Nucleus accumbens (tissue), 56 donors: ENCODE measurements around the gene DGKG.

ENCODE experiments used
- DNase-seq, 56 donors: peaks; one replicate each; lab custom pipeline; 2025; lab: John Stamatoyannopoulos, UW

DGKG gene

GRCh38 chr3:186152889-186153292 lies 209.1 kb downstream of the DGKG start:
- no peak for DNase-seq

DNA sequence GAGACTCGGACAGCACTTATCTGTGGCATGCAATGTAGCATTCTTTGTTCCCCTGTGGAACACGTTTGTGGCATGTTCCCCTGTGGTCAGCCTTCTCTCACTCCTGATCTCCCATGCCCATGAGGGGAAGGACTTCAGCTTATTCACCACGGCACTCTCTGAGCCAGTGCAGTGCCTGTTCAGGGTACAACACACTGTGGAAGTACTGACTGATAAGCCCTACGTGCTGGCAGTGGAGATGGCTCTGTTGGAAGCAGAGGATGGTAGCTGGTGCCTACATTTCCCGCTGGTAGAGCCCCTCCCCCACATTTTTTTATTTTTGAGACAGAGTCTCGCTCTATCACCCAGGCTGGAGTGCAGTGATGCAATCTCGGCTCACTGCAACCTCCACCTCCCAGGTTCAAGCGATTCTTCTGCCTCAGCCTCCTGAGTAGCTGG lies 209.7 kb downstream of the DGKG start:
- DNase-seq: no peak

- no peak for DNase-seq
Observed at GRCh38 chr3:186151077-186151971, 210.7 kb downstream of the DGKG start.

DNA sequence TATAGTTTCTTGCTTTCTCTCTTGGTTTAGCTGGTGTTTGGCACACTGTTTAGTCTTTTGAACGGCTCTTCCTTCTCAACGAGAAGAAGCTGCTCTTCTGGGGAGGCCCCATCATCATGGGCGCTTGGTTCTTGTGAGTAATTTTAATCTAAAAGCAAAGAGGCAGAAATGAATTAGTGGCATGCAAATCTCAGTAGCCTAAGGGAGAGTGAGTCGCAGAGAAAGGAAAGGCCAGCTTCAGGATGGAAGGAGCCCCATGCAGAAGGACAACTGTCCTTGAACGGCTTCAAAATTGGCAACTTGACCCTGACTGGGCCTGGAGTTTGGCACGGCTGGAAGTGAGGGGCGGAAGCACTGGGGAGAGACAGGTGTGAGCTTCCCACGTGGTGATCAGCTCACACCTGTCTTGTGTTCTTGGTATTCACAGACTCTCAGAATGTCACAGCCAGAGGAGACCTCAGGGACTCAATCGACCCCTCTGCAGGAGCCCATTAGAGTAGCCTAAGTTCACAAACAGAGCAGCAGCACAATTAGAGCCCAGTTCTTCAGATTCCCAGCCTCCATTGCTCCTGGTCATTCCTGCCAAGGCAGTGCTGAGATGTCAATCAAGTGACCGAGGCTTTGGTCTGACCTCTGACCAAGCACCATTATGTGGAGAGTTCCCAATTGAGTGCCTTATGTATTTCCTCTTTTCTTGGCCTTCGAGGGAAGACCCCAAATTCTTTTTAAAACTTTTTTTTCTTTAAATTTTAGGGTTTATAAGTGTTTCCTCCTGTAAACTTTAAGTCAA lies 211.8 kb downstream of the DGKG start:
- no peak for DNase-seq

DNA sequence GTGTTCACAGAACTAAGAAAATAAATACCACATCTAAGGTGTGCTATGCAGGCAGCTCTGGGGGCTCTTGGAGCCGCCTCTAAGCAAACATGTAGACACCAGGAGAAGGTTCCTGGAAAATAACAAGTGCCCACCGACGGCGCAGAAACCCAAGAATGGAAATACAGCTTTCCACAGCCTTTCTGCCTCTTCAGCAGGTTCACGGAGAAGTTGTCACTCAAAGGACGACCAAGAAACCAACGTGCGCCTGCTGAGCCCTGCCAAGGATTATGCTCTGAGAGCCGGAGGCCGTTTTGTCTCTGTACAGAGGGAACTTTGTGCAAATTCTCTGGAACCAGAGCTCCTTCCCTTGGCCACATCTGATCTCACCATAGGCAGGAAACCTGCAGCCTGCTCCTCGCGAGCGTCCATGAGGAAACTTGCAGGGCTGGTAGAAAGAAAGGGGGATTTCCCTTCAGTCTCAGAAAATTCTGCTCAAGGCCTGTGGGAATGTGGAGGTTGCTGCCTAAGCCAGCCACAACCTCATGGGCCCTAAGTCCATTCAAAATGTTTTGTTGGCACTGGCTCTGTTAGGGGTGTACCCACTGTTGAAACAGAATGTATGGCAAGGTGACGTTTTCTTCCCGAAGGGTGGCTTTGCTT lies 212.6 kb downstream of the DGKG start:
- DNase-seq: no peak

DNA sequence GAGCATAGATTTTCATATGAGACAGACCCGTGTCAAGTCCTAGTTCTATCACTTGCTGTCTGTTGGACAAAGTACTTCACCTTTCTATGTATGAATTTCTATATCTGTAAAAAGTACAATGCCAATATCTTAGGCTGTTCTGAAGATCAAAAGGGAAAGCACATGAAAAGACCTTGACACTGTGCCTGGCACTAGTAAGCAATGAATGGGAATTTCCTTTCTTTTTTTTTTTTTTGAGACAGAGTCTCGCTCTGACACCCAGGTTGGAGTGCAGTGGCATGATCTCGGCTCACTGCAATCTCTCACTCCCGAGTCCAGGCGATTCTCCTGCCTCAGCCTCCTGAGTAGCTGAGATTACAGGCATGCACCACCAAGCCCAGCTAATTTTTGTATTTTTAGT lies 217.8 kb downstream of the DGKG start:
- DNase-seq: no peak

DNA sequence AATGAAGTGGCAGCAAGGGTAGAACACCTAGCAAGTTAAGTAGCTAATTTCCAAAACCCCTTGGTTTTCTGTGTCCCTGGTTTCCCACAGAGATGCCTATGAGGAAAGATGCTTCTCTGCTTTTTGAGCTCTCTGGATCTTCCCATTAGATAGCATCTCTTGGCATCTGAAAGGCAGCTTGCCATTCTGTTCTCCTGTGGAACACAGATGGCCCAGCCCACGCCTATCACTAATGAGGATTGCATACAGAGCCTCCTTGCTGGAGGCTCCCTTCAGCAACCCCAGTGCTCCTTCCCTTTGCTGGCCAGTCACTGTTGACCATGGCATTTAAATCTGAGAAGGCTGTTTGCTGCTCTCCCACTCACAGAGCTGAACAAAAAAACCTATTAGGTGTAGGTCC lies 218.8 kb downstream of the DGKG start:
- no peak for DNase-seq

GRCh38 chr3:186142393-186142932 lies 219.6 kb downstream of the DGKG start:
- DNase-seq: no peak

DNA sequence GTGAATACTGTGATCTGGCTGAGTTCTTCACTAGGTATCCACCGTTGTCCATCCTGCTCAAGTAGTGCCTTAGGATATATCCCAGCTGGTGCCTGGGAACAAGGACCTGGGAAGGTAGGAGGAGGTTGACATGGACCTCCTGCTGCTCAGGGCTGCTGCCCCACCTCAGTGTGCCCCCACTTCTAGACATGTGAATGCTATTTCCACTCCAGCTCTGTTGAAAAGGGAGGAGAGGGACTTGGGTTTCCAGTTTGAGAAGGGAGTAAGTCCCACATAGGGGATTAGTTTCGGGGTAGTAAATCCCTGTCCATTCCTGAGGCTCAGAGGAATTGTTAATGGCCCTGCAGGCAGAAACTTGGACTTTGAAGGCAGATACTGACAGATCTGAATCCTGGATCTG lies 220.2 kb downstream of the DGKG start:
- DNase-seq: no peak

GRCh38 chr3:186138272-186138981 lies 223.6 kb downstream of the DGKG start:
- peak in 8 of 56 donors; percentile 2 to 26 (median 8) for DNase-seq

- no peak for DNase-seq
Observed at GRCh38 chr3:186137051-186137685, 224.9 kb downstream of the DGKG start.

GRCh38 chr3:186133980-186134379 lies 228.1 kb downstream of the DGKG start:
- DNase-seq: no peak

DNA sequence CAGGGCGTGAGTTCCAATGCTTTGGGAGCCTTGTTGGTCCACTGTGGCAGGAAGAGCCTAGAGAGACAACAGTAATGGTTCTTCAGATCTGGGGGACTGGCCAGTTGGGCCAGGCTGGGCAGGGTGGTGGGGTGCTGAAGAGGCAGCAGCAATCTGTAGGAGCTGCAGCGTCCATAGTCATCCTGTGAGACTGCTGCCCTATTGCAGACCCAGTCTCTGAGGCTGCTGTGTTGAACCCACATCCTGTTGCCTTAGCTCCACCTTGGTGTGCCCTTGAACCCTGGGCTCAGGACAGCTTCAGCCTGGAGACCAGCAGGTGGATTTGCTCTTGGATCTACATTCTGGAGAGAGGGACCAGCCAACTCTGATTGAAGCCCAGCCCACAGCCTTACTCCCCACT lies 229.5 kb downstream of the DGKG start:
- no peak for DNase-seq

GRCh38 chr3:186129206-186129605 lies 232.8 kb downstream of the DGKG start:
- no peak for DNase-seq

- no peak for DNase-seq
Observed at GRCh38 chr3:186128158-186128557, 233.9 kb downstream of the DGKG start.

DNA sequence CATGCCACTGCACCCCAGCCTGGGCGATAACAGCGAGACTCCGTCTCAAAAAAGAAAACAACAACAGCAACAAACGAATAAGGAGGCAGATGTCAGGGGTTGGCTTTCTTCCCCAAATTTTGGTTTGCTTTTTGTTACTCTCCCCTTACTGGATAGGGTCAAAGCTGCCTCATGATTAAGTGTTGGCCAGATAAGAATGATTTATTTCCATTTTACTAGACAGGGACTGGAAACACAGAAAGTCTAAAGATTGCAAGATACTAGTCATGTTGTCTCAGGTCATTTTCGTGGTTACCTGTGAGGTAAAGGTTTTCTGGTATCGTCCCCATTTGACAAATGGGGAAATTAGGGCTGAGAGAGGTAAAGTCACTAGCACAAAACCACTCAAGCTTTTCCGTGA lies 234.6 kb downstream of the DGKG start:
- no peak for DNase-seq

DNA sequence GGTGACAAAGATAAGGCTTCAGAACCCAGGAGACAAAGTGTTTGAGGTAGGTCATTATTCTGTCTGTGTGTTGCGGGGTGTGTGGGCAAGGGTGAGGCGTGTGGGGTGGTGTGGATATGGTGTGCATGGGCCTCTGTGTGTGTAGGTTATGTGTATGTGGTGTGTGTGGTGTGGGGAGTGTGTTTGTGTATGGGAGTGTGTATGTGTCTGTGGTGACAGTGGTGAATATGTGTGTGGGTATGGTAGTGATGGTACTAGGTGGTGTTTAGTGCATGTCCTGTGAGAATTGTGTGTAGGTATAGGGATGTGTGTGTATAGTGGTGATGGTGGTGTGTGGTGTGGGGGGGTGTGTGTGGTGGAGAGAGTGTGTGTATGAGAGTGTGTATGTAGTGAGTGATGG lies 236.9 kb downstream of the DGKG start:
- DNase-seq: no peak

- no peak for DNase-seq
Observed at GRCh38 chr3:186124592-186124991, 237.4 kb downstream of the DGKG start.

- DNase-seq: no peak
Observed at GRCh38 chr3:186123012-186123411, 239.0 kb downstream of the DGKG start.

- DNase-seq: no peak
Observed at GRCh38 chr3:186121968-186122367, 240.1 kb downstream of the DGKG start.
